Calu3 (cell line): ENCODE measurements around the gene SAP130. TPM values are rescaled to one million over a fixed set of nuclear protein-coding genes. Genes with fewer than 3 reads are reported as not detected.

ENCODE experiments used
- BruUV-seq: library from RNA; stranded (reverse); fragments of 400-500 nt; replicated peaks from 2 replicates; lab custom pipeline; 2021; lab: Mats Ljungman, UMichigan
- CTCF ChIA-PET: fragments of 300-600 bp; sonication (Branson Sonifier 250); formaldehyde crosslinking; loops from one replicate; lab custom pipeline; 2022; ENCODE audit warnings: antibody characterized with exemption; lab: Charles Lee
- DNase-seq: peaks from one replicate; pipeline ENCODE4 v3.0.0; 2022
- H3K27ac Mint-ChIP-seq: one replicate; pipeline ENCODE4 v1.8.0; 2022; ENCODE audit warnings: mixed read lengths; ENCODE audit not compliant: unreplicated experiment
- H3K27me3 Mint-ChIP-seq: one replicate; pipeline ENCODE4 v1.8.0; 2022; ENCODE audit warnings: mixed read lengths; ENCODE audit not compliant: unreplicated experiment
- H3K36me3 Mint-ChIP-seq: one replicate; pipeline ENCODE4 v1.8.0; 2022; ENCODE audit warnings: mild to moderate bottlenecking, moderate library complexity, mixed read lengths; ENCODE audit not compliant: insufficient read depth, unreplicated experiment
- H3K4me1 Mint-ChIP-seq: one replicate; pipeline ENCODE4 v1.8.0; 2022; ENCODE audit warnings: mild to moderate bottlenecking, low read depth, mixed read lengths; ENCODE audit not compliant: unreplicated experiment
- H3K4me3 Mint-ChIP-seq: one replicate; pipeline ENCODE4 v1.8.0; 2022; ENCODE audit warnings: mild to moderate bottlenecking, low read depth, moderate library complexity, mixed read lengths; ENCODE audit not compliant: unreplicated experiment
- H3K9me3 Mint-ChIP-seq: one replicate; pipeline ENCODE4 v1.8.0; 2022; ENCODE audit warnings: low read depth, mixed read lengths; ENCODE audit not compliant: unreplicated experiment
- intact Hi-C: fragments of 100-400 bp; cut with micrococcal nuclease; formaldehyde crosslinking; loops from one replicate; pipeline ENCODE4 v1.10.0; 2022; ENCODE audit not compliant: unreplicated experiment
- total RNA-seq: library from RNA; stranded (reverse); gene quantifications from 2 replicates; pipeline ENCODE4 v1.2.3, GENCODE V29; 2022
- TF ChIP-seq, protein P1 (sequence below): fragments of 200-600 bp; IDR thresholded peaks from one replicate; pipeline ENCODE4 v1.8.0; 2022; ENCODE audit warnings: antibody characterized with exemption; ENCODE audit not compliant: unreplicated experiment

The SAP130 gene
- total RNA-seq, 1 experiment from 2014 or later, result 29.7 TPM

DNA sequence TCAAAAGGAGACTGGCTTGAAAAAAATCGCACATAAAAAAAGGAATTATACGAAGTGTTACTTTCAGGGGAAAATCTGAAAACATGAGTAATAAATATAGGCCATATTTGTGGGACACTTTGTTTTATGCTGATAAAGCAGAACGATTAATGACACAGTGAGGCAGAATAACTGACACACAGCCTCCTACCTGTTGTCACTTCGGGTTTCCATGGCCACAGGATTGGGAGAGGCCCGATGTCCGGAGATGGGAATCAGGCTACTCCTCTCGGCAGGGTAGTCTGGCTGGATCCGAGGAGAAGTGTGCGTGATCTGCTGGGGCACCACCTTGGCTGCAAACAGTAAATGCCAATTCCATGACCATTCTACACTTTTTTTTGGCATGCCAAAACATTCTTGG, 31.7 kb downstream of the SAP130 start:
- CTCF ChIA-PET, result no interaction called here

GRCh38 chr2:127995725-127996124, 32.1 kb downstream of the SAP130 start:
- peaks cover 39% of the 10 kb centered on the region for H3K36me3 Mint-ChIP-seq
- H3K4me3 Mint-ChIP-seq, result no peak overlapping the region
- CTCF ChIA-PET, result no interaction called here
- BruUV-seq, result no TSS peak
- no peaks in the 10 kb centered on the region for H3K27me3 Mint-ChIP-seq
- TF ChIP-seq, protein P1, sequence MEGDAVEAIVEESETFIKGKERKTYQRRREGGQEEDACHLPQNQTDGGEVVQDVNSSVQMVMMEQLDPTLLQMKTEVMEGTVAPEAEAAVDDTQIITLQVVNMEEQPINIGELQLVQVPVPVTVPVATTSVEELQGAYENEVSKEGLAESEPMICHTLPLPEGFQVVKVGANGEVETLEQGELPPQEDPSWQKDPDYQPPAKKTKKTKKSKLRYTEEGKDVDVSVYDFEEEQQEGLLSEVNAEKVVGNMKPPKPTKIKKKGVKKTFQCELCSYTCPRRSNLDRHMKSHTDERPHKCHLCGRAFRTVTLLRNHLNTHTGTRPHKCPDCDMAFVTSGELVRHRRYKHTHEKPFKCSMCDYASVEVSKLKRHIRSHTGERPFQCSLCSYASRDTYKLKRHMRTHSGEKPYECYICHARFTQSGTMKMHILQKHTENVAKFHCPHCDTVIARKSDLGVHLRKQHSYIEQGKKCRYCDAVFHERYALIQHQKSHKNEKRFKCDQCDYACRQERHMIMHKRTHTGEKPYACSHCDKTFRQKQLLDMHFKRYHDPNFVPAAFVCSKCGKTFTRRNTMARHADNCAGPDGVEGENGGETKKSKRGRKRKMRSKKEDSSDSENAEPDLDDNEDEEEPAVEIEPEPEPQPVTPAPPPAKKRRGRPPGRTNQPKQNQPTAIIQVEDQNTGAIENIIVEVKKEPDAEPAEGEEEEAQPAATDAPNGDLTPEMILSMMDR, result no peak
- no peak for DNase-seq
- no peak overlapping the region for H3K27ac Mint-ChIP-seq
- intact Hi-C loops, result no loop called here
- H3K4me1 Mint-ChIP-seq, result no peaks in the 10 kb centered on the region
- H3K9me3 Mint-ChIP-seq, result no peaks in the 10 kb centered on the region

More for the DNA sequence above, 31.7 kb downstream of the SAP130 start:
- H3K36me3 Mint-ChIP-seq, result peaks cover 39% of the 10 kb centered on the region
- no peak for DNase-seq
- TF ChIP-seq, protein P1, result no peak
- no peak overlapping the region for H3K4me3 Mint-ChIP-seq
- H3K9me3 Mint-ChIP-seq, result no peaks in the 10 kb centered on the region
- intact Hi-C loops, result no loop called here
- no peaks in the 10 kb centered on the region for H3K4me1 Mint-ChIP-seq
- BruUV-seq, result no TSS peak
- no peaks in the 10 kb centered on the region for H3K27me3 Mint-ChIP-seq
- no peak overlapping the region for H3K27ac Mint-ChIP-seq

DNA sequence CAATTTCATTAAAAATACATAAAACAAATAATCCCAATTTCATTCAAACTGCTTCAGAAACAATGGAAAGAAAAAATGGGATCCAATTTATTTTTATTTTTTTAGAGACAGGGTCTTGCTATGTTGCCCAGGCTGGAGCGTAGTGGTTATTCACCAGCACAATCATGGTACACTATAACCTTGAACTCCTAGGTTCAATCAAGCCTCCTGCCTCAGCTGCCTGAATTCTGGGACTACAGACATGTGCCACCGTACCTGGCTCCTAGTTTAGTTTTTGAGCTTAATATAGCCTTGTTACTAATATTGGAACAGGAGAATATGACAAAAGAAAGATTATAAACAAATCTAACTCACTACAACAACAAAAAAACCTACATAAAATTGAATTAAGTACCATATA, 34.2 kb downstream of the SAP130 start:
- no peaks in the 10 kb centered on the region for H3K4me1 Mint-ChIP-seq
- BruUV-seq, result no TSS peak
- CTCF ChIA-PET, result no interaction called here
- no peak overlapping the region for H3K4me3 Mint-ChIP-seq
- no peak for DNase-seq
- no peaks in the 10 kb centered on the region for H3K9me3 Mint-ChIP-seq
- TF ChIP-seq, protein P1, result no peak
- H3K27ac Mint-ChIP-seq, result no peak overlapping the region
- peaks cover 32% of the 10 kb centered on the region for H3K36me3 Mint-ChIP-seq
- no peaks in the 10 kb centered on the region for H3K27me3 Mint-ChIP-seq
- intact Hi-C loops, result no loop called here

GRCh38 chr2:127991742-127992141, 36.1 kb downstream of the SAP130 start:
- Mint-ChIP-seq H3K4me1 (no peaks in the 10 kb centered on the region), H3K27ac (no peak overlapping the region), H3K36me3 (peaks cover 30% of the 10 kb centered on the region), H3K4me3 (no peak overlapping the region), H3K27me3 (no peaks in the 10 kb centered on the region), H3K9me3 (no peaks in the 10 kb centered on the region)
- no TSS peak for BruUV-seq
- no peak for DNase-seq
- intact Hi-C loops, result no loop called here
- TF ChIP-seq, protein P1, result no peak
- CTCF ChIA-PET, result interaction anchor here (0.7 kb wide), 1 partner anchor 71 kb away, joined by 3 read pairs; no protein-coding TSS in a partner anchor
